SKM-1 treated with dmso at 0.1 percent for 144 hours (cell line): ENCODE results near the gene SLC35E4.
"Not testable (repeated sequence)": the region's sequence is repeated elsewhere in the genome, so short reads cannot be mapped to it uniquely, and the experiment has no call there.

Source experiments
- DNase-seq: peaks from one replicate; lab custom pipeline; 2025; ENCODE audit not compliant: unreplicated experiment; lab: John Stamatoyannopoulos, UW

The SLC35E4 gene

DNA sequence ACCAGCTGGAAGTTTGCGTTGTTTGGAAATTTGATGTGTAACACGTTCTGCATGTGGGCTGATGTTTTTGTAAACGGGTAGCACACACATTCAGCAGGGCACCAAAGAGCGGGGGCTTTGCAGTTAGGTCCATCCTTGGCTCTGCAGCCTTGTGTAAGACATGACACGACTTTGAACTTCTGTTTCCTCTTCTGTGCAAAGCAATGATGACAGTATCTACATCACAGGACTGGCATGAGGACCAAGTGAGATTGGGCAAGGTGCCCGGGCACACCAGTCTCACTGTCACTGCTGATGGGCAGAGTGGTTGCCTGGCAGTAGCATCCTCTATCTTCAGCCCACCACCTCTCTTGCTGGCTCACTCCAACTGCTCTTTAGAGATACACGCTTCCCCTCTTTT is 25.3 kb upstream of the SLC35E4 start:
- DNase-seq, result peak; percentile 28

DNA sequence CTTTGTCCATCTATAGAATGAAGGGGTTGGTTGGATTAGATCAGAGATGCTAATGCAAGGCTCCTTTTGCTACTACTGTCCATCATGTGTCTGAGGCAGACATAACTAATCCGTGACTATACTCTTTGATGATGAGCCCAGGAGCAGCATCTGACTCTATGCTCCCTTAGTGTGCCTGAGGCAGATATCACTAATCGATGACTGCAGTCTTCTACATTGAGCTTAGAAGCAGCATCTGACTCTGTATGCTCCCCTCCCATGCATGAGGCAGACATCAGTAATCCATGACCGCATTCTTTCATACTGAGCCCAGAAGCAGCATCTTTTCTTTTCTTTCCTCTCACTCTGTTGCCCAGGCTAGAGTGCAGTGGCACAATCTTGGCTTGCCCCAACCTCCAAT is 24.4 kb upstream of the SLC35E4 start:
- no peak for DNase-seq

- DNase-seq, result no peak
Measured at GRCh38 chr22:30612789-30613188, 22.8 kb upstream of the SLC35E4 start.

GRCh38 chr22:30614268-30614667 is 21.3 kb upstream of the SLC35E4 start:
- DNase-seq, result no peak

- DNase-seq, result no peak
Measured at GRCh38 chr22:30614879-30615278, 20.7 kb upstream of the SLC35E4 start.

DNA sequence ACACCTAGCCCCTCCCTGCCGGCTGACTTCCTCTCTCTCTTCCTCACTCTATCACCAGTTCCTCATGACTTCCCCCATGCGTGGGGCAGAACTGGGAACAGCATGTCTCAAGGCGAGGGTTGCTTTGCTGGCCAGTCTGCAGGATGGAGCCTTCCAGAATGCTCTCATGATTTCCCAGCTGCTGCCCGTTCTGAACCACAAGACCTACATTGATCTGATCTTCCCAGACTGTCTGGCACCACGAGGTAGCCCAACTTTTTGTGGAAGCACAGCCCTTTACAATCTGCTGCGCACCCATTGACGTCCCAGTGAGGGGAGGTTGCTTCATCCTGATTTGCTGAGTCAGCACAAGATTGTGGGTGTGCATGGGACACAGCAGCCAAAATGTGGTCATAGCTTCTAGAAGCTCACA is 20.0 kb upstream of the SLC35E4 start:
- DNase-seq, result no peak

DNA sequence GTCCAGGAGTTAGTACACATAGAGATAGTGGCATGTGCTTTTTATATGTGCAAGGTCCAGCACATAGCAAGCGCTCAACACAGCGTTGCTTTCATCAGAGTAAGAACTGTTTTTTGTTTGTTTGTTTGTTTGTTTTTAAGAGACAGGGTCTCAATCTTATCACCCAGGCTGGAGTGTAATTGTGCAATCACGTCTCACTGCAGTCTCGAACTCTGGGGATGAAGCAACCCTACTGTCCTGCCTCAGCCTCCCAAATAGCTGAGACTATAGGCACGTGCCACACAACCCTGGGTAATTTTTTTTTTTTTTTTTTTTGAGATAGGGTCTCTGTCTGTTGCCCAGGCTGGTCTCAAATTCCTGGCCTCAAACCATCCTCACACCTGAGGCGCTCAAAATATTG is 17.8 kb upstream of the SLC35E4 start:
- DNase-seq, result no peak

GRCh38 chr22:30619909-30620308 is 15.7 kb upstream of the SLC35E4 start:
- DNase-seq, result not testable (repeated sequence)

- no peak for DNase-seq
Measured at GRCh38 chr22:30626413-30626812, 9.2 kb upstream of the SLC35E4 start.

DNA sequence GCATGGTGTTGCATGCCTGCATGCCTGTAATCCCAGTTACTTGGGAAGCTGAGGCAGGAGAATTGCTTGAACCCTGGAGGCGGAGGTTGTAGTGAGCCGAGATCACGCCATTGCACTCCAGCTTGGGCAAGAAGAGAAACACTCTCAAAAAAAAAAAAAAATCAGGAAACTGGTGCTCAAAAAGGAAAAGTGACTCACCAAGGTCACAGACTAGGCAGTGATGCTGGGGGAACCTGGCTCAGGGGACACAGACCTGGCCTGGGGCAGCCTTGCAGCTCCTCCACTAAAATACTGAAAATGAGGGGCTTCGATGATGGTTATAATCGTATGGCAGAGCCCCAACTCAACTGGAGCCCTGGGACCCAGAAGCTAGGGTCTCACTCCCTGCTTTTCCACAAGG is 8.1 kb upstream of the SLC35E4 start:
- DNase-seq, result no peak

DNA sequence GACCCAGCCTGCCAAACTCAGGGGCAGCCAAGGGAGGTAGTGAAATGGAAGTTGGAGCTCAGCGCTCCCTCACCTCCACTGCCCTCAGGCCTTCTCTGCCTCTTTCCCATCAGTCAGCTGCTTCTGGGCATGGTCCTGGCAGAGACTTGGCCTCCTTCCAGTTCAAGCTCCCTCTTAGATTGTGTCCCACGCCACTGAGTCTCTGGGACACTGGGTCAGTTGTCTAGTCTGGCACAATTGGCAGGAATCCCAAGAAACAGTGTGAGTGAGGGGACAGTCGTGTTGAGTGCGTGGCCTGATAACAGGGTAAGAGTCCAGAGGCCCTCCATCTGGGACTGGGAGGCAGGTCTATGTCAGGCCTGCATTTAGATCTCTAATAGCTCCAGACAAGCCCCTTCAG is 7.1 kb upstream of the SLC35E4 start:
- DNase-seq, result no peak

DNA sequence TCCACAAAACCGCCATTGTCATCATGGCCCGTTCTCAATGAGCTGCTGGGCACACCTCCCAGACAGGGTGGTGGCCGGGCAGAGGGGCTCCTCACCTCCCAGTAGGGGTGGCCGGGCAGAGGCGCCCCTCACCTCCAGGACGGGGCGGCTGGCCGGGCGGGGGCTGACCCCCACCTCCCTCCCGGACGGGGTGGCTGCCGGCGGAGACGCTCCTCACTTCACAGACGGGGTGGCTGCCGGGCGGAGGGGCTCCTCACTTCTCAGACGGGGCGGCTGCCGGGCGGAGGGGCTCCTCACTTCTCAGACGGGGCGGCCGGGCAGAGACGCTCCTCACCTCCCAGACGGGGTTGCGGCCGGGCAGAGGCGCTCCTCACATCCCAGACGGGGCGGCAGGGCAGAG is 4.1 kb upstream of the SLC35E4 start:
- DNase-seq, result not testable (repeated sequence)

DNA sequence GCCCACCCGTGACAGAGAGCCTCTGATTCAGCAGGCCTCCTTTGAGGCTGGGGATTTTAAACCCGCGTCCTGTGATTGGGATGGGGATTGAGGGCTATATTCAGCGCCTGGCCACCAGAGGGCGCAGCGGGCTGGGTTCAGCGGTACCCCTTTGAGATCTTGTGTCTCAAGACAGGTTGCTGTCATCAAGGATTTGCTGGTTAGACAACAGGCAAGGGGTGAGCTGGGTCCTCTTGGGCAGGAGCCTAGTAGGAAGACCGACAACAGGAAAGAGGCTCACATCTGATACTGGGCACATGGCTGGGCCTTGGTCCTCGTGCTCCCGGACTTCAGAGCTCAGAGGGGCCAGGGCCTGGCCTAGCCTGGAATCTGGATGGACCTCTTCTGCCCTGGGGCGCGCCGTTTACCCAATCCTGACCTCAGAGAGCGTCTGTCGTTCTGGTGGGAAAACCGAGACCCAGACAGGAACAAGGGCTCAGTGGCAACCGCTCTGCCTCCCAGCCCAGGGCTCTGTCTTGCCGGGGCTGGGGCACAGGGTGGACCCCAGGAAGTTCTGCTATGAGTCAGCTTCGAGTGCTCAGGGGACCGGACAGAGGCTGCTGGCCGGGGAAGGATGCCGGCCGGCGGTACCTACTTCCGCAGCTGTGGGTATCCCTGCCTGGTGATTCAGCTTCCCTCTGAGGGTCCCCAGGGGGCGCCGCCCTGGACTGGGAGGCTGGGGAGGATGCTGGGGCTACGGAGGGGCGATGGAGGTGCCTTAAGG is 929 bp upstream of the SLC35E4 start:
- peak; percentile 69 for DNase-seq

DNA sequence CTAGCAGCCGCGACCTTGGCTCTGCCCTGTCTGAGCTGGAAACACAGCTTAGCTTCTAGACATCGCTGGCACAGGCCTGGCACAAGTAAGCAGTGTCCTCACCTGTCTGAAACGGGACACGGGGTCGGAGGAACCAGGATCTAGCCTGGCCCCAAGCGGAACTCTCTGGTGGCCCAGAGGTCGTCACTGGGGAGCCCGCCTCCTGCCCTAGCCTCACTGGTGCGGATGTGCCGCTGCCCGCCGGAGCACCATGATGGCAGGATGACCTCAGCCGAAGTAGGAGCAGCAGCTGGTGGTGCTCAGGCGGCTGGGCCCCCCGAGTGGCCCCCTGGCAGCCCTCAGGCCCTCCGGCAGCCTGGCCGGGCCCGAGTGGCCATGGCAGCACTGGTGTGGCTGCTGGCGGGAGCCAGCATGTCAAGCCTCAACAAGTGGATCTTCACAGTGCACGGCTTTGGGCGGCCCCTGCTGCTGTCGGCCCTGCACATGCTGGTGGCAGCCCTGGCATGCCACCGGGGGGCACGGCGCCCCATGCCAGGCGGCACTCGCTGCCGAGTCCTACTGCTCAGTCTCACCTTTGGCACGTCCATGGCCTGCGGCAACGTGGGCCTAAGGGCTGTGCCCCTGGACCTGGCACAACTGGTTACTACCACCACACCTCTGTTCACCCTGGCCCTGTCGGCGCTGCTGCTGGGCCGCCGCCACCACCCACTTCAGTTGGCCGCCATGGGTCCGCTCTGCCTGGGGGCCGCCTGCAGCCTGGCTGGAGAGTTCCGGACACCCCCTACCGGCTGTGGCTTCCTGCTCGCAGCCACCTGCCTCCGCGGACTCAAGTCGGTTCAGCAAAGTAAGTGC is 871 bp downstream of the SLC35E4 start:
- no peak for DNase-seq

DNA sequence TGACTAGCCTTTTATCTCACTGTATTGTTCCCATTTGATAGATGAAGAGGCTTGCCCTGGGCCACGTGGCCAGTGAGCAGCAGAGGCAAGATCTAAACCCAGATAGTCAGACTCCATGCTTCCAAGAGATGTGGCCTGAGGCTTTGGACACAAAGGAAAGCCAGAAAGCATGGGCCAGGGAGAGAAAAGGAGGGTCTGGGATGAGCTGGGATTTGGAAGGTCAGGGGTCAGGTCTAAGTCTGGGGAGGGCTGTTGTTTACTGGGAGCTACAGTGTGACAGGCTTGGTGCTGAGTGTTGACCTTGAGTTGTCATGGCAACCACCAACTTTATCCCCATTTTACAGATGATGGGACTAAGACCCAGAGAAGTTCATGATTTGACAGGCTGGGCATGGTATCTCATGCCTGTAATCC is 2.1 kb downstream of the SLC35E4 start:
- no peak for DNase-seq

GRCh38 chr22:30640361-30640760 is 4.8 kb downstream of the SLC35E4 start:
- DNase-seq, result no peak

DNA sequence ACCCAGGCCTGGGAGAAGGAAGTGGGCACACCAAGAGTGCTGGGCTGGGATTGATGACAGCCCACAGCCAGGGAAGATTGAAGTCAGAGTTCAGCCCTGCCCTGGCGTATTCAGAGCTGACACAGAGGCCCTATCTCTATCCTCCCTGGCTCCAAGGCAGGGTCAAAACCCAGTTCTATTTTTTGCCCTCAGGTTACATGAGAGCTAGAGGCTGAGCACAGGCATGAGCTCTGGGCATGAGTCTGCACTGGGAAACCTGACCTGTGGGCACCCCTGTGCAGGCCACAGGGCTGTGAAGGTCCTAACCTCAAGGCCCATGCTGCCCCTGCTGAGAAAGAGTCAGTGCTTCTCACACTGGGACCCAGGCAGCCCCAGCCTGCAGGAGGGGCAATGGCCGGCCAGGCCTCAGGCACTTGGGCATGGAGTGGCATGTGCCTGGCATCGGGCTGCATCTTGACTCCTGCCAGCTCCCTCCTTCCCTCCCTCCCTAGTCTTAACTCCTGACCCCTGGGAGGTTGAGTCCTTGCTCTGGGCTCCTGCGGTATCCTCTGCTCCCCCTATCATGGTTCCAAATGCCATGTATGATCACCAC is 5.4 kb downstream of the SLC35E4 start:
- no peak for DNase-seq

DNA sequence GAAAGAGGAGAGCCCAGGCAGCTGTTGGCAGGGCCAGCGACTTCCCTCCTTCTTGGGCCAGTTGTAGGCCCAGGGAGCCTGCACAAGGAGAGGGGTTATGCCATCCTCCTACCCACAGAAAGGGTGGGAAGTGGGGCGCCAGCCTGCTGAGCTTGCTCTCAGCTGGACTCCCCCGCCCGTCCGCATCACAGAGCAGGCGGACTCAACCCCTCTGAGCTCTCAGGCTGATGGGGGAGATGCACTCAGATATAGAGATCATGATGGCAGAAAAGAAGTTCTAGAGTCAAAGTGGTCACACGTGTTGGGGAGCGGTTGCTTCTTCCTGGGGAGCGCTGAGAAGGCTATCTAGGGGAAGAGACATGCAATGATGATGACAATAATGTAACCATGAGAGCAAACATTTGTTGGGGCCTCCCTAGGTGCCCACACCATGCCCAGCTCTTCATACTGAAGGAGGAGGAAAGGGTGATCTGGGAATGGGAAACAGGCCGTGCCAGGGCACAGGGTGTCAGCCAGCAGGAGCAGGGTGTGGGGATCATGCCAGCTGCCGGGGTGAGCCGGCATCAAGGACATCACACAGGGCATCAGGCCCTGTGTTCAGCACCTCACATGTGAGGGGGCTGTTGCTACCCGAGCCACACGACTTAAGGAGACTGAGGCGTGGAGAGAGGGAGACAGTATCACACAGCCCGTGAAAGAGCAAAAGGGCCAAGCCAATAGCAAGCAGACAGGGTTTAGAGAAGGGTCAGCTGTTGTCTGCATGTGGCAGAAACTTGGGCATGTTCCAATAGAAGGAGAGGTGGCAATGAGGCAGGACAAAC is 7.7 kb downstream of the SLC35E4 start:
- DNase-seq, result no peak

DNA sequence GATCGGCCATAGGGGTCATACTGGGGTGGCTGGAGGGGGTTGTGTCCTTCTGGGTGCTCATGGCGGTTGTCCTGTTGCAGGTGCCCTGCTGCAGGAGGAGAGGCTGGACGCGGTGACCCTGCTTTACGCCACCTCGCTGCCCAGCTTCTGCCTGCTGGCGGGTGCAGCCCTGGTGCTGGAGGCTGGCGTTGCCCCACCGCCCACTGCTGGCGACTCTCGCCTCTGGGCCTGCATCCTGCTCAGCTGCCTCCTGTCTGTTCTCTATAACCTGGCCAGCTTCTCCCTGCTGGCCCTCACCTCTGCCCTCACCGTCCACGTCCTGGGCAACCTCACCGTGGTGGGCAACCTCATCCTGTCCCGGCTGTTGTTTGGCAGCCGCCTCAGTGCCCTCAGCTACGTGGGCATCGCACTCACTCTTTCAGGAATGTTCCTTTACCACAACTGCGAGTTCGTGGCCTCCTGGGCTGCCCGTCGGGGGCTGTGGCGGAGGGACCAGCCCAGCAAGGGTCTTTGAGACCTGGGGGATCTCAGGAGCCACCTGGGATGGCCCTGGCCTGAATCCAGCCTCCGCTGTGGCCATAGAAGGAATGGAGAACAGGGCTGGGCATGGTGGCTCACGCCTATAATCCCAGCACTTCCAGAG is 11.1 kb downstream of the SLC35E4 start:
- no peak for DNase-seq

DNA sequence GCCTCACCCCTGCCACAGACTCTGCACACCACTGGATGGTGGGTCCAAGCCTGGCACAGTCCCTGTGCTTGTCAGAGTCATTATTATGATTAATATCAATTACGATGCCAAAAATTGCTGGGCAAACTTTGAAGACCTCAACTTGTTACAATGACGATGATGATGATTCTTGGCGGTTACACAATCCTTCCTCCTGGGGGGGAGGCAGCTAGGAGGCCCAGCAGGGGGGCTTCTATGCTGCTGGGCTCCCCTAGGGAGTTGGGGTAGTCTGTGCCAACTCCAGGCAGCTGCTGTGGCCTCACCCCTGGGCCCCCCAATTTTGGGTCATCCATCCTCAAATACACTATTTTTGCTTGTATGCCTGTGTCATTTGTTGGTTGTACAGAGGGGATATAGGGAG is 12.0 kb downstream of the SLC35E4 start:
- DNase-seq, result no peak

GRCh38 chr22:30648825-30649224 is 13.2 kb downstream of the SLC35E4 start:
- no peak for DNase-seq
